Ovary (tissue), 9 donors: ENCODE measurements around the gene RGS11. TPM values are rescaled to one million over a fixed set of nuclear protein-coding genes. Genes with fewer than 3 reads are reported as not detected.

ENCODE experiments used
- DNase-seq, 5 donors: peaks; one replicate each; pipeline ENCODE4 v3.0.0-alpha.2; 2019 to 2020
- H3K27ac ChIP-seq, 2 donors: fragments of 200-600 bp; one replicate each; pipeline versions ENCODE4 v1.5.1 to v1.8.0; 2019 to 2022
- H3K27me3 ChIP-seq: fragments of 200-600 bp; one replicate; pipeline ENCODE4 v1.8.0; 2022
- H3K36me3 ChIP-seq: fragments of 200-600 bp; sonication (generic); one replicate; pipeline ENCODE4 v1.5.1; 2019
- H3K4me1 ChIP-seq: one replicate; pipeline ENCODE4 v1.8.1; 2013; ENCODE audit warnings: mild to moderate bottlenecking, moderate library complexity; ENCODE audit not compliant: insufficient read depth
- H3K4me3 ChIP-seq: fragments of 200-600 bp; sonication (generic); one replicate; pipeline ENCODE4 v1.5.1; 2017
- H3K9me3 ChIP-seq, 2 donors: fragments of 200-600 bp in 1 of 2; sonication (generic) in 1 of 2; one replicate each; pipeline versions ENCODE4 v1.5.1 to v1.8.1; 2013 to 2019; ENCODE audit warnings: mild to moderate bottlenecking in 1 of 2, moderate library complexity in 1 of 2
- CTCF ChIP-seq, 3 donors: fragments of 450-650 bp in 2 of 3; fragments of 200-600 bp in 1 of 3; IDR thresholded peaks; one replicate each; pipeline versions ENCODE4 v1.5.1 to v1.8.0; 2016 to 2022; ENCODE audit warnings: antibody characterized with exemption in 3 of 3, mild to moderate bottlenecking in 1 of 3
- EP300 ChIP-seq: sonication (generic); formaldehyde crosslinking; IDR thresholded peaks from one replicate; pipeline ENCODE4 v1.6.1; 2017; ENCODE audit warnings: antibody characterized with exemption
- POLR2A ChIP-seq: fragments of 450-650 bp; IDR thresholded peaks from one replicate; pipeline ENCODE4 v1.6.1; 2017; ENCODE audit warnings: antibody characterized with exemption, mild to moderate bottlenecking, moderate library complexity
- WGBS, 3 donors: extraction: QIAGEN DNeasy Blood & Tissue Kit in 1 of 3; methylation state at CpG; one replicate each; pipeline versions ENCODE4 v1.1.5 to v1.1.7; 2013 to 2017; 5-methylcytosine and 5-hydroxymethylcytosine counted together
- intact Hi-C, 4 donors: fragments of 100-400 bp; cut with DNase I; formaldehyde crosslinking; loops; one replicate each; pipeline versions ENCODE4 v1.11.0 to v1.15.1; 2022 to 2023
- polyA plus RNA-seq, 2 donors: library from polyadenylated mRNA; stranded (reverse); fragments of 200-250 nt in 1 of 2; fragments of 350-450 nt in 1 of 2; fragmentation: Illumina TruSeq in 1 of 2; extraction: RNeasy Lipid Tissue Mini Kit (QIAGEN cat#74804) in 1 of 2; gene quantifications; one replicate each; pipeline ENCODE4 v1.2.3, GENCODE V29; 2013 to 2014
- total RNA-seq, 7 donors: library from RNA; depleted of rRNA in 2 of 7; stranded (reverse); fragments of >200 nt in 2 of 7; fragmentation: NEBNext Ultra II Directional in 3 of 7; extraction: Animal tissue kit (Norgen Biotek cat#: 25700) in 3 of 7; gene quantifications; one replicate each; pipeline versions ENCODE4 v1.1.0 to v1.2.4, GENCODE V29; 2016 to 2023
- donor health status: DM: no; HTN: no; CAD: no; lungs with moderate emphysema.
- donor health status: DM: no; HTN: no; CAD: no.
- donor health status: Bipolar disorder and iron deficiency.
- donor health status: DM: yes; HTN: yes; CAD: no.
- donor health status: DM: no; HTN: no; CAD: no.
- donor health status: DM: yes; HTN: yes; CAD: no.

Gene RGS11
- total and polyA plus RNA-seq, 9 donors = 0.33 to 1.7 (median 0.71) TPM; not detected in 2

DNA sequence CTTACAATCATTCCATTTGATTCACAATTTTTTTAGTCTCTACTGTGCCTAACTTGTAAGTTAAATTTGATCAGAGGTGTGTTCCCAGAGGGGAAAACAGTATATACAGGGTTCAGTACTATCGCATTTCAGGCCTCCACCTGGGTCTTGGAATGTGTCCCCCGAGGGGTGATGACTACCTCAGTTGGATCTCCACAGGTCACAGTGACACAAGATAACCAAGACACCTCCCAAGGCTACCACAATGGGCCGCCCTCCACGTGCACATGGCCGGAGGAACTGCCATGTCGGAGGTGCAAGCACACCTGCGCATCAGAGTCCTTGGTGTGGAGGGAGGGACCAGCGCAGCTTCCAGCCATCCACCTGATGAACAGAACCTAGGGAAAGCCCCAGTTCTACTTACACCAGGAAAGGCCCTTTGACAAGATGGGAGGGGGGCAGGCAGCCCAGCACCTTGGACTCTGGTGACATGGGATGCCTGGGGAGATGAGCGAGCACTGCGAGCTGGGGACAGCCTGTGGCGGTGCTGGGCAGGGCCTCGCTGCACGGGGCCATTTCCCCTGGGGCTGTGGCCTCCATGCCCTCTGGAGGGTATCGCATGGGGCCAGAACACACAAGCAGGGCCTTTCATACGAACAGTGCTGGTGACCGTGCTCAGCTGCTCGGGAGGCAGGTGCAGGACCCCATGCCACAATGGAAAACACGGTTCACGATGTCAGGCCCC lies 41.2 kb upstream of the RGS11 start:
- 88 to 91% (median 90%) methylated on average over 18 to 19 of the region's 19 CpGs for WGBS, 3 donors
- no peak overlapping the region for H3K4me3 ChIP-seq
- no peak overlapping the region for H3K27ac ChIP-seq
- intact Hi-C loops = no loop called here
- H3K36me3 ChIP-seq = no peaks in the 10 kb centered on the region
- H3K4me1 ChIP-seq = no peaks in the 10 kb centered on the region
- no peaks in the 10 kb centered on the region for H3K27me3 ChIP-seq
- TF ChIP-seq POLR2A (no peak), CTCF (IDR thresholded peaks at IDR 0.05) (no peak), EP300 (no peak)
- no peak for DNase-seq
- no peaks in the 10 kb centered on the region for H3K9me3 ChIP-seq

DNA sequence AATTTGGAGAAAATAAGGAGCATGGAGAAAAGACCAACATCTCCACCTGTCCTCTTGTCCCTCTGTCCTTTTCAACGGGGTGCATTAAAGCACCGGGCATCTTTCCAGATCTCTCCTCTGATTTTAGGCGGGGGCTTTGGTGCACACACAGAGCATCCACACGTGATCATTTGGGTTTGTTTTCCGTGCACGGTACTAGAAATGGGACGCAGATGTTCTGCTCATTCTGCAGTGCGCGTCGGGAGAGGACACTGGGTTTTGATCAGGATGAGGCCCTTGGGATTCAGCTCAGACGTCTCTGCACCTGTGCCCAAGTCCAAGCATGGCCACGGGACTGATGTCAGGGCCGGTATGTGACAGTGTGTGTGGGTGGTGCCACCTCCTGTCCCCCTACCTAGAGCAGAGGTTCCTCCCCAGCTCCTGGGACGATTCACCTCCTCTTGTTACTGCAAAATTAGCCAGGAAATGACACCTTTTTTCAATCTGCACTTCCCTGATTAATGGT lies 39.1 kb upstream of the RGS11 start:
- no peak for DNase-seq
- Histone ChIP-seq H3K27me3 (no peaks in the 10 kb centered on the region), H3K4me3 (no peak overlapping the region), H3K36me3 (no peaks in the 10 kb centered on the region), H3K9me3 (no peaks in the 10 kb centered on the region), H3K27ac (no peak overlapping the region), H3K4me1 (no peaks in the 10 kb centered on the region)
- 77 to 78% (median 78%) methylated on average over 14 of the region's 14 CpGs for WGBS, 3 donors
- TF ChIP-seq EP300 (no peak), POLR2A (no peak), CTCF (IDR thresholded peaks at IDR 0.05) (no peak)
- intact Hi-C loops = no loop called here

DNA sequence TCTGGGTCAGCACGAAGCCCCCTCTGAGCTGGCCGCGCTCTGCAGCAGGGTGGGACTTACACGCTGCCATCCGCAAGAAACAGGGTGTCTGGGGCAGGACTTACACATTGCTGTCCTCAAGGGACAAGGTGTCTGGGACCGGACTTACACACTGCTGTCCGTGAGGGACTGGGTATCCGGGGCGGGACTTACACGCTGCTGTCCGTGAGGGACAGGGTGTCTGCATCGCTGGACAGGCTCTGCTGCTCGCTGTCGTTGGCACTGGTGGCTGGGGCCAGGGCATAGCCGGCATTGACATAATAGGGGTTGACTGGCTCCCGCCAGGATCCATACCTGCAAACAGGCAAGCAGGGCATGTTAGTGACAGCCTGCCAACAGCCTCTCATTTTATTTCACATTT lies 38.6 kb upstream of the RGS11 start:
- Histone ChIP-seq H3K4me1 (no peaks in the 10 kb centered on the region), H3K9me3 (no peaks in the 10 kb centered on the region), H3K36me3 (no peaks in the 10 kb centered on the region), H3K4me3 (no peak overlapping the region), H3K27me3 (no peaks in the 10 kb centered on the region), H3K27ac (no peak overlapping the region)
- WGBS, 3 donors = 93 to 97% (median 93%) methylated on average over 16 of the region's 16 CpGs
- no peak for DNase-seq
- TF ChIP-seq CTCF (IDR thresholded peaks at IDR 0.05) = no peak
- no peak for TF ChIP-seq EP300
- TF ChIP-seq POLR2A = no peak
- intact Hi-C loops = no loop called here

DNA sequence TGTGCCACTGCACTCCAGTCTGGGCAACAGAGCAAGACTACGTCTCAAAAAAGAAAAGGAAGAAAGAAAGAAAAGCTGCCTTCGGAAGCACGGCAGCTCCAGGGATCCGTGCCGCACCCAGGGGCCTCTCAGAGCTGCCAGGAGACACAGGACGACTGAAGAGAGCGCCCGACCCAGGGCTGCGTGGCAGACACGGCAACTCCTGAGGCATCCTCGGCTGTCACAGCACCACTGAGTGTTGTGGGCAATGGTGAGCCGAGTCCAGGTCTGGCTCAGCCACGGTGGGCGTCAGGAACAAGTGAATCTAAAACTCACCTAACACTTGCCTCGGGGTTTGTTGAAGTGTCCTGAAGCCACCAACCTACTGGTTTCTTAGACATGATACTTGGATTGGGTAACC lies 36.0 kb upstream of the RGS11 start:
- H3K27ac ChIP-seq = no peak overlapping the region

More for the DNA sequence above, 36.0 kb upstream of the RGS11 start:
- H3K4me3 ChIP-seq = no peak overlapping the region
- no peaks in the 10 kb centered on the region for H3K9me3 ChIP-seq
- H3K27me3 ChIP-seq = no peaks in the 10 kb centered on the region
- no peaks in the 10 kb centered on the region for H3K4me1 ChIP-seq
- intact Hi-C loops = no loop called here
- DNase-seq = no peak
- 94 to 96% (median 94%) methylated on average over 15 of the region's 15 CpGs for WGBS, 3 donors
- H3K36me3 ChIP-seq = no peaks in the 10 kb centered on the region
- no peak for TF ChIP-seq EP300
- TF ChIP-seq POLR2A = no peak
- no peak for TF ChIP-seq CTCF (IDR thresholded peaks at IDR 0.05)
